Measurements from ENCODE around the gene PRKN. TPM values are rescaled to one million over a fixed set of nuclear protein-coding genes. Genes with fewer than 3 reads are reported as not detected.

PRKN gene
- total and polyA plus RNA-seq, 2 donors (not counting 1 experiment from before 2014, with no cell fraction given) = 0.43 to 4.6 TPM

DNA sequence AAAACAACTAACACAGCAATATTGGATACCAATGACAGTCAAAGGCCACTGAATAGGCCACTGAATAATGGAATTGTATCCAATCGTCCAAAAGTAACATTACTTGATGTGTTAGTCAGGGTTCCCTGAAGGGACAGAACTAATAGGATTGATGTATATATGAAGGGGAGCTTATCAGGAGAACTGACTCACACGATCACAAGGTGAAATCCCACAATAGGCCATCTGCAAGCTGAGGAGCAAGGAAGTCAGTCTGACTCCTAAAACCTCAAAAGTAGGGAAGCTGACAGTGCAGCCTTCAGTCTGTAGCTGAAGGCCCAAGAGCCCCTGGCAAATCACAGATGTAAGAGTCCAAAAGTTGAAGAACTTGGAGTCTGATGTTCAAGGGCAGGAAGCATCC is 571.4 kb downstream of the PRKN start:
- Histone ChIP-seq H3K79me2 (ENCODE audit: control insufficient read depth, insufficient read depth, low read length) (no peaks in the 10 kb centered on the region), H3K4me3 (replicated peaks in 1 of 4; ENCODE audit: control extremely low read depth in 1 of 4, insufficient read depth in 1 of 4, low read depth in 3 of 4, low read length in 4 of 4) (no peak overlapping the region), H3K27ac (ENCODE audit: insufficient read depth, low read length) (no peak overlapping the region), H4K20me1 (ENCODE audit: control insufficient read depth, extremely low read depth, insufficient read depth, low read length) (no peaks in the 10 kb centered on the region), H3K36me3 (ENCODE audit: control insufficient read depth, insufficient read depth, low read length) (no peaks in the 10 kb centered on the region), H3K9ac (ENCODE audit: insufficient read depth, low read length) (no peak overlapping the region), H3K4me2 (ENCODE audit: extremely low read depth, insufficient read depth, low read length) (no peak overlapping the region), H3K4me1 (ENCODE audit: control insufficient read depth, extremely low read depth, insufficient read depth, low read length) (no peaks in the 10 kb centered on the region), H3K27me3 (ENCODE audit: control insufficient read depth, insufficient read depth, low read length) (no peaks in the 10 kb centered on the region), H3K9me3 (ENCODE audit: control insufficient read depth, insufficient read depth, low read depth, low read length) (no peaks in the 10 kb centered on the region), H2AFZ (ENCODE audit: low read length) (no peak overlapping the region)
- TF ChIP-seq, protein P1, sequence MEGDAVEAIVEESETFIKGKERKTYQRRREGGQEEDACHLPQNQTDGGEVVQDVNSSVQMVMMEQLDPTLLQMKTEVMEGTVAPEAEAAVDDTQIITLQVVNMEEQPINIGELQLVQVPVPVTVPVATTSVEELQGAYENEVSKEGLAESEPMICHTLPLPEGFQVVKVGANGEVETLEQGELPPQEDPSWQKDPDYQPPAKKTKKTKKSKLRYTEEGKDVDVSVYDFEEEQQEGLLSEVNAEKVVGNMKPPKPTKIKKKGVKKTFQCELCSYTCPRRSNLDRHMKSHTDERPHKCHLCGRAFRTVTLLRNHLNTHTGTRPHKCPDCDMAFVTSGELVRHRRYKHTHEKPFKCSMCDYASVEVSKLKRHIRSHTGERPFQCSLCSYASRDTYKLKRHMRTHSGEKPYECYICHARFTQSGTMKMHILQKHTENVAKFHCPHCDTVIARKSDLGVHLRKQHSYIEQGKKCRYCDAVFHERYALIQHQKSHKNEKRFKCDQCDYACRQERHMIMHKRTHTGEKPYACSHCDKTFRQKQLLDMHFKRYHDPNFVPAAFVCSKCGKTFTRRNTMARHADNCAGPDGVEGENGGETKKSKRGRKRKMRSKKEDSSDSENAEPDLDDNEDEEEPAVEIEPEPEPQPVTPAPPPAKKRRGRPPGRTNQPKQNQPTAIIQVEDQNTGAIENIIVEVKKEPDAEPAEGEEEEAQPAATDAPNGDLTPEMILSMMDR (conservative IDR thresholded peaks at IDR 0.05 in 1 of 2, IDR thresholded peaks at IDR 0.05 in 1 of 2; ENCODE audit: low read depth in 1 of 2, low read length in 2 of 2) = no peak
- no peak for TF ChIP-seq EZH2 (IDR thresholded peaks at IDR 0.05; ENCODE audit: low read length, missing control alignments)
- DNase-seq (ENCODE audit: low read depth in 2 of 2) = peak; percentile 24 to 25

DNA sequence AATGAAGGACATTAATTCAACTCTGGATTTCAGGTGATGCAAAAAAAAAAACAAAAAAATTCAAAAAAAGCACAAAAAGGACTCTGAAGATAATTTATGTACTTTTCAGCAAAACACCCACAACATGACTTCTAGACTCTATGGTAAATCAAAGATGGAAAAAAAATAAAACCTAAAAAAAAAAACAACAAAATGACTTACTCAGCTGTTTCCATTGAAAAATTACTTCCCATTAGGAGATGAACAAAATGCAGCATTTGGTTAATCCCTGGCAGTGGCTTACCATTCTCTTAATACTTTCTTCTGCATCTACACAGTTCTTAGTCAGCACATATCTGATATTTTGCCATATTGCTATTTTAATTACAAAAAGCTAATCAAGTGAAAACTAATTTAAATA is 572.6 kb downstream of the PRKN start:
- Histone ChIP-seq H3K36me3 (ENCODE audit: control insufficient read depth, insufficient read depth, low read length) (no peaks in the 10 kb centered on the region), H4K20me1 (ENCODE audit: control insufficient read depth, extremely low read depth, insufficient read depth, low read length) (no peaks in the 10 kb centered on the region), H3K4me2 (ENCODE audit: extremely low read depth, insufficient read depth, low read length) (no peak overlapping the region), H3K9me3 (ENCODE audit: control insufficient read depth, insufficient read depth, low read depth, low read length) (no peaks in the 10 kb centered on the region), H3K27me3 (ENCODE audit: control insufficient read depth, insufficient read depth, low read length) (no peaks in the 10 kb centered on the region), H3K27ac (ENCODE audit: insufficient read depth, low read length) (no peak overlapping the region), H3K4me1 (ENCODE audit: control insufficient read depth, extremely low read depth, insufficient read depth, low read length) (no peaks in the 10 kb centered on the region), H3K79me2 (ENCODE audit: control insufficient read depth, insufficient read depth, low read length) (no peaks in the 10 kb centered on the region), H3K4me3 (replicated peaks in 1 of 4; ENCODE audit: control extremely low read depth in 1 of 4, insufficient read depth in 1 of 4, low read depth in 3 of 4, low read length in 4 of 4) (no peak overlapping the region), H2AFZ (ENCODE audit: low read length) (no peak overlapping the region), H3K9ac (ENCODE audit: insufficient read depth, low read length) (no peak overlapping the region)
- no peak for DNase-seq (ENCODE audit: low read depth in 2 of 2)
- TF ChIP-seq EZH2 (IDR thresholded peaks at IDR 0.05; ENCODE audit: low read length, missing control alignments) = no peak
- TF ChIP-seq, protein P1 (conservative IDR thresholded peaks at IDR 0.05 in 1 of 2, IDR thresholded peaks at IDR 0.05 in 1 of 2; ENCODE audit: low read depth in 1 of 2, low read length in 2 of 2) = no peak

DNA sequence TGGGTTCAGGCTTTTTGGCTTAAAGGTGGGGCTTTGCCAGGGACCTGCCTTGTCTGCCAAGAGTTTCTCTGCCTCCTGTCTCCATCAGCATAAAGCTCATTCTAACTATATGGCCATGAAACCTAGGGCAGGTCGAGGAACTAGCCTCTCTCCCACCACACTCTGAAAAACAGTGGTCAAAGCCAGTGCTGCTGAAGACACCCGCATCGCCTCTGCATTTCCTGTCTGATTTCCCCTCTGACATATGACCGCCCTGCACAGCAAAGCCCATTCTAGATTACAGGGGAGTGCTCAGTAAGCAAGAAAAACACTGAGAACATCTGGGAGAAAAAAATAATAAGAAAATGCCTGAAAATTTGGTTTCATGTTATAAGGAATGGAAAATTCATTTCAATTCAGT is 573.6 kb downstream of the PRKN start:
- Histone ChIP-seq H3K79me2 (ENCODE audit: control insufficient read depth, insufficient read depth, low read length) (no peaks in the 10 kb centered on the region), H4K20me1 (ENCODE audit: control insufficient read depth, extremely low read depth, insufficient read depth, low read length) (no peaks in the 10 kb centered on the region), H3K27ac (ENCODE audit: insufficient read depth, low read length) (no peak overlapping the region), H3K27me3 (ENCODE audit: control insufficient read depth, insufficient read depth, low read length) (no peaks in the 10 kb centered on the region), H3K9me3 (ENCODE audit: control insufficient read depth, insufficient read depth, low read depth, low read length) (no peaks in the 10 kb centered on the region), H3K4me1 (ENCODE audit: control insufficient read depth, extremely low read depth, insufficient read depth, low read length) (no peaks in the 10 kb centered on the region), H3K4me3 (replicated peaks in 1 of 4; ENCODE audit: control extremely low read depth in 1 of 4, insufficient read depth in 1 of 4, low read depth in 3 of 4, low read length in 4 of 4) (no peak overlapping the region), H2AFZ (ENCODE audit: low read length) (no peak overlapping the region), H3K36me3 (ENCODE audit: control insufficient read depth, insufficient read depth, low read length) (no peaks in the 10 kb centered on the region), H3K9ac (ENCODE audit: insufficient read depth, low read length) (no peak overlapping the region), H3K4me2 (ENCODE audit: extremely low read depth, insufficient read depth, low read length) (no peak overlapping the region)
- no peak for TF ChIP-seq EZH2 (IDR thresholded peaks at IDR 0.05; ENCODE audit: low read length, missing control alignments)
- TF ChIP-seq, protein P1 (conservative IDR thresholded peaks at IDR 0.05 in 1 of 2, IDR thresholded peaks at IDR 0.05 in 1 of 2; ENCODE audit: low read depth in 1 of 2, low read length in 2 of 2) = no peak
- DNase-seq (ENCODE audit: low read depth in 2 of 2) = no peak

Measured in fibroblast of lung (primary cell).